ENCODE measurements around the gene AGPAT3.

DNA sequence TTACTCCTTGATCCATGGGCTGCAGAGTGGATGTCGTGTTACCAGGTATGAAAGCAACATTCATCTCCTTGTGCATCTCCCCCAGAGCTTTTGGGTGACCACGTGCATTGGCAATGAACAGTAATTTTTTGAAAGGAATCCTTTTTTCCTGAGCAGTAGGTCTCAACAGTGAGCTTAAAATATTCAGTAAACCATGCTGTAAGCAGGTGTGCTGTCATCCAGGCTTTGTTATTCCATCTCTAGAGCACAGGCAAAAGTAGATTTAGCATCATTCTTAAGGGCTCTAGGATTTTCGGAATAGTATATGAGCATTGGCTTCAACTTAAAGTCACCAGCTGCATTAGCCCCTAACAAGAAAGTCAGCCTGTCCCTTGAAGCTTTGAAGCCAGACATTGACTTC lies 27.3 kb downstream of the AGPAT3 start:
- TF ChIP-seq CTCF (IDR thresholded peaks at IDR 0.05) = no peak
- no peak for TF ChIP-seq EP300 (IDR thresholded peaks at IDR 0.05)
- TF ChIP-seq POLR2A (IDR thresholded peaks at IDR 0.05; ENCODE audit: low read depth) = no peak

Data from esophagus muscularis mucosa (tissue), 4 donors.